NCI-H446 treated with DMSO at 0.1 percent for 48 hours (cell line): ENCODE measurements around the gene CHRDL1.

Experiments
- DNase-seq: peaks from one replicate; lab custom pipeline; 2025; lab: John Stamatoyannopoulos, UW

Gene CHRDL1

DNA sequence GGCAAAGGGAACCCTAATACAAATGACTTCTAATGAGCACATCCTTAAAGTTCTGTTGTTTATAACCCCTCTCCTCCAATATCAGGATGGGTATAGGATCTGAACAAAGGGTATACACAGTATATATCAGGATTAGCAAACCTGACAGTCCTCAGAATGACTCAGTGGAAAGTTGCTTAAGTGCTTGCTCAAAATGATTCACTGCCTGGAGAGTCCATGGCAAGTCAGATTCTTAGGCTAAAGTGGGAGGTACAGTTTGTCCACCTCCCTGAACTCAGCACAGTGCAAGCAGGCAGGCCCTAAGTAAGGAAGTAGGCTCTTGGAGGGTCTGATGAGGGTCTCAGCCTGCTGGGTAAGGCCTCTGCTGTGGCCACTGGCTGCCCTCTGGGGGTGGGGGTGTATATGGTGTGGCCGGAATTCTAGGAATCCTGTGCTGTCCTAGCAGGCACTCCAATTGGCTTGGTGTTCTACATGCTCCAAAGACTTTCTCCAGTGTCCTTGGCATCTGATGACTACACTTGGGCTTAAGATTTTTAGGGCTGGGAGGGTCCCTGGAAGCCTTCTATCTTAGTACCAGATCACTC is 54.3 kb downstream of the CHRDL1 start:
- no peak for DNase-seq

- DNase-seq = no peak
These were observed 60.6 kb downstream of the CHRDL1 start for GRCh38 chrX:110734894-110735541.

GRCh38 chrX:110734271-110734670 is 61.3 kb downstream of the CHRDL1 start:
- no peak for DNase-seq

DNA sequence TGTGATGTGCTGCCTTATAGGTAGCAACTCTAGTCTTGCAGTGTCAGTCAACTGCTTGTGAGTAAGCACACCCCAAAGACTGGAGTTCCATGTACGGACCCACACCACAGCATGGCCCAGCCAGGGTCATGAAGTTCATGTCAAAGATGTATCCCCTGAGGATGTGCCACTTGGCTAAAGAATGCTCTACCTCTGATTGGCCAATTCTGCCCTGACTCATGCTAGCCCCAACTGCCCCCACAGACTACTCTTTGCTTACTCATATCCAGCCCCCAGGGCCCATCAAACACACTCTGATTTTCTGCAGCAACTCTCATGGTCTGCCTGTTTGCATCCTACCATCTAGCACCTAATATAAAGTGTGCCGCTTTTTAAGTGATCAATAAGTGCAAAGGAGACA is 62.5 kb downstream of the CHRDL1 start:
- no peak for DNase-seq

DNA sequence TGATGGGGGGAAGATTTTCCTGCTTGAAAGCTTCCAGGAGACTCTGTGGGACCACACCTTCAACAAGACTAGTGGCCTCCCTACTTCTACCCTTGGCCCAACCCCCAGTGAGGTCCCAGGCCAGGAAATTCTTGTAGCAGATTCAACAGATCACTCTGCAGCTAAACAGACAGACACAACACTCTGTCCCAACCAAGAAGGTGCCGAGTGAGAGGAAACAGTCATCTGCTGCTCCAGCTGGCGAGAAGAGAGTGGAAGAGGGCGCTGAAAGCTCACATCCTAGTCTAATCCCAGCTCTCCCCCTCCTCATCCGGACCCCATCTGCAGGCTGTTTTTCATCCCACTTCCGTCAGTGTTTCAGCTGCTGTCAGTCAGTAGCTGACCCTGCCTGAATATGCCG is 63.4 kb downstream of the CHRDL1 start:
- no peak for DNase-seq

DNA sequence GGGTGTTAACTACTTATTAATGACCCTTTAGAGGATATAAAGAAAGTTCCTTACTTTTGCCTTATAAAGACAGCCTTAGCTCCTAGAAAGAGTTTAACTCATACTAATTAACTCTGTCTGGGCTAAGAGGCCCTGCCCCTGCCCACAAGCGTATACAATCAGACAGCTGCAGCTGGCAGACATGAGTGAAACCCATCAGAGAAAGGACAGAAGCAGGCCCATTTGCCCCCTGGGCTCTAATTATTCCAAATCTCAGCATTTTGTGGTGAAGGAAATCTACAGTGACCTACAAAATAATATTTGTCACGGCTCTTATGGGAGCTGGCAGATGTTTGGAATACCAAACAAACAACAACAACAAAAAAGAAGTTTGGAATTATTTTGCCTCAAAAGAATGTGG is 71.8 kb downstream of the CHRDL1 start:
- DNase-seq = no peak

DNA sequence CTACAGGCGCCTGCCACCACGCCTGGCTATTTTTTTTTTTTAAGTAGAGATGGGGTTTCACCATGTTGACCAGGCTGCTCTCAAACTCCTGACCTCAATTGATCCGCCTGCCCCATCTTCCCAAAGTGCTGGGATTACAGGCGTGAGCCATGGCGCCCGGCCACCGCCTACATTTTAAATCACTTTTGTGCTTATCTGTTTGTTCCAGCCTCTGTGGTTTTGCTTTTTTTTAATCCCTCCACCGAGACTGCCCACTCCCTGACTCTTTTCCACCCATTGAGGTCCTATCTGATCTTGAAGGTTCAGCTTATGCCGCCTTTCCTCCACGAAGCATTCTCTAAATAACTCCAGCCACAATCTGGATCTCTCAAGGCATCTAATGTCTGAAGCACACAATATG is 73.5 kb downstream of the CHRDL1 start:
- no peak for DNase-seq

DNA sequence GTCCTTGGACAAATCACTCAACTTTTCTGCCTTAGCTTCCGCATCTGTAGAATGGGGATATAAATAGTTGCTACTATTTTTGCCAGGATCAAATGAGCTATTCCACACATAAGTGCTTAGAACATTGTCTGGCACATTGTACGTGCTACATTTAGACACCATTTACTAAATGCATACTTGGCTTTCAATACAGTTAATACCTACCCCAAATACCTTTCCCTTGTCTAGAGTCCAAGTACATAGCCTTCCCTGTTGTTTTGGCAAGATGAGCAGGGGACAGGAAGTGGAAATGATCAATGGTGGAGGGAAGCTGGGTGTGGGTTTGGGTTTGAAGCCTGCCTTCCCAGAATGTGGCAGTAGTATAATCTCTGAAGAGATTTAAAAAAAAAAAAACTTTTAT is 82.0 kb downstream of the CHRDL1 start:
- DNase-seq = no peak

- no peak for DNase-seq
These were observed 89.2 kb downstream of the CHRDL1 start for GRCh38 chrX:110706446-110706845.

- no peak for DNase-seq
These were observed 92.0 kb downstream of the CHRDL1 start for GRCh38 chrX:110703641-110704040.

DNA sequence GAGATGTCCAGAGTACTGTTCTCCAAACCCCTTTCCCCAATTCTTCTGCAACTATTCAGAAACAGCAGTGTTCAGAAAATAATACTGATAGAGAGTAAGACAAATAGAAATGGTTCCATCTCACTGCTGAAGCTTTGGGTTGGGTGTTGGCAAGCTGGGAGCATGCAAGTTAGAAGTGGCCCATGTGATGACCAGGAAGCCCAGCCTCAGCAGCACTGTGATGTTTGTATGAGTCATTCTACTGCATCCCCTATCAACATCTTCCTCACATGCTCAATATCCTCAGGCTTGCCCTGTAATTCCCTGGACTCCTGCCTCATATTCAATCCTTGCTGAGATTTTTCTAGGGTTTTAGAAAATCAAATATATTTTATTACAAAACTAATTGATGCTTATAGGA is 96.5 kb downstream of the CHRDL1 start:
- DNase-seq = no peak

- no peak for DNase-seq
These were observed 96.9 kb downstream of the CHRDL1 start for GRCh38 chrX:110698696-110699095.

- no peak for DNase-seq
These were observed 102.8 kb downstream of the CHRDL1 start for GRCh38 chrX:110692866-110693265.

- no peak for DNase-seq
These were observed 104.2 kb downstream of the CHRDL1 start for GRCh38 chrX:110691446-110691845.

- no peak for DNase-seq
These were observed 111.0 kb downstream of the CHRDL1 start for GRCh38 chrX:110684653-110685052.

DNA sequence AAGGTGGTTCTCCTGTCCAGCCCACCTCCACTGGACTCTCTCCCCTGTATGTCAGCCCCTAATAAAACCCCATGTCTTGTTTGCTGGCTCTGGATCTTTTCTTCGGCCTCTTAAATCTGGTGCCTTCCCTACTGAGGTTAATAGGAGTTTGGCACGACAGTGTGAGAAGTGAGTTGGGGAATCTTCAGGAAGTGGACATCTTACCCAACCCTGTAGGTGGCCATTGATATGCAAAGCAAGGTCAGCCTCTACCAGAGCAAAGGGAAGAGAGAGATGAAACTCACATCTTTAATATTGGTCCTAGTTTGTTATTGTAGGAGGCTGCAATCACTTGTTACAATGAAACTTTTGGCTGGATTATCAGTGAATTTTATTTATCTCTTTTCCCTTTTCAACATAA is 111.7 kb downstream of the CHRDL1 start:
- DNase-seq = no peak

DNA sequence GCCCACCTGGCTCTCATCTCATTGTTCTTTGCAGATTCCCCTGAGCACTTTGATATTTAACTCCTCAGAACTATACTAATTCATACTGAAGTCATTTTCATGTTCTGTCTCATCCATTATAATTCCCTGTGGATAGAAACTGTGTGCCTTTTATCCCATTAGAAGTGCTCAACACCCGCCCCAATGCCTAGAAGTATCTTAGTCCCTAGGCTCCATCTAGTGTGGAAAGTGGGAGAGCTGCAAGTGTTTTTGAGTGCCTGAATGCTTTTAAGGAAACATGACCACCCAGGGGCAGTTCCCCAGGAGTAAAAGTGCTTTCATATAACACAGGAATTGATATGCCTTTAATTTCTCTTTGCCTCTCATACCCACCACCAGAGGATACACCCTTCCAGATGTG is 117.0 kb downstream of the CHRDL1 start:
- no peak for DNase-seq

- DNase-seq = no peak
These were observed 119.7 kb downstream of the CHRDL1 start for GRCh38 chrX:110675886-110676285.

DNA sequence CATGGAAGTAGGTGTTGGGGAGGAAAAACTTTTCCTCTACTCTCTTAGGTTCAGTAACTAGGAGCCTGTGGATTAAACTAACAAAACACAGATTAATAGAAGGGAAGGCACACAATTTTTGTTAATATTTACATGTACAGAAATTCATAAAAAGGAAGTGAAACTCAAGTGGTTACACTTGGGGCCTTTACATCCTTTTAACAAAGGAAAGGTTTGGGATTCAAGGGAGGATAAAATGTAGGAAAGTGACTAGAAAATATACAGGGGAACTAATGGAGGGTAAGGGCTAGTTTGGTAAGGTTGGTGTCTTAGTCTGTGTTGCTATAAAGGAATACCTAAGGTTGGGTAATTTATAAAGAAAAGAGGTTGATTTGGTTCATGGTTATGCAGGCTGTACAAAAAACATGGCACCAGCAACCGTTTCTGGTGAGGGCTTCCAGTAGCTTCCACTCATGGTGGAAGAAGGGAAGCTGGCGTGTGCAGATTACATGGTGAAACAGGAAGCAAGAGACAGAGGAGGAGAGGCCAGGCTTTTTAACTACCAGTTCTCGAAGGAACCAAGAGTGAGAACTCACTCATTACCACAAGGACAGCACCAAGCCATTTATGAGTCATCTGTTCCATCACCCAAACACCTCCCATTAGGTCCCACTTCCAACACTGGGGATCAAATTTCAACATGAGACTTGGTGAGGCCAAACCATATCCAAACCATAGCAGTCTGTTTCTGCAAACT is 124.4 kb downstream of the CHRDL1 start:
- DNase-seq = no peak

GRCh38 chrX:110669572-110669971 is 126.0 kb downstream of the CHRDL1 start:
- no peak for DNase-seq

GRCh38 chrX:110667706-110668105 is 127.9 kb downstream of the CHRDL1 start:
- no peak for DNase-seq

DNA sequence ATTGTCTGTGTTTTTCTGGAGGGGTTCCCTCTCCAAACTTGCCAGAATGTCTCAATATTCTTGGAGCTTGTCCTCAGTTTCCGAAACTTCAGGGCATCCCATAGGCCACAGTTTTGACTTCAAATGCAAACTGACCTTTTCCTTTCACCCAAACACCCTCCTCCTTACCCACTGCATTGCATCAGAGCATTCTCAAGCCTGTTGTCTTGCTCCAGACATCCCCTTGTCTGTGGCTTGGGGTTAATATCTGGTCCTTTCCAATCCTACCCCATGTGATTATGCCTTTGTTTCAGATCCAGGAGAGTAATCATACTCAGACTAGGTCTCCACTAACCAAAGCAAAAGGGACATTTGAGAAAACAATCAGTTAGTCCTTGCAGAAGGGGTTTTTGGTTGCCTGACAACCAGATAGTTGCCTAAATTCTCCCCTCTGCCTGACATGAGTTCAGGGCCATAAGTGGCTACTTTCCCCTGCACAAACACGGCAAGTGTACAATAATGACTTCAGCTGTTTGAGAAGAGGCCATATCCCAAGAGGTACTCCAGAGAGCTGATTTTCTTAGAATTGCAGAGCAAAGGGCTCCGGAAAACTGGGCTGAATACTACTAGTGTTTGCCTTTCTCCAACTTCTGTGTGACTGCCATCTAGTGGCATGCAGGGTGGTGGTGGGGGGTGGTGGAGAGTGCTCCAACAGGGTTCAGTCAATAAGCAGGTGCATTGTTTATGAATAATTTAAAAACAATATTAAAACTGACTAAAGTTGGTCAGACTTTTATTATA is 130.2 kb downstream of the CHRDL1 start:
- no peak for DNase-seq

DNA sequence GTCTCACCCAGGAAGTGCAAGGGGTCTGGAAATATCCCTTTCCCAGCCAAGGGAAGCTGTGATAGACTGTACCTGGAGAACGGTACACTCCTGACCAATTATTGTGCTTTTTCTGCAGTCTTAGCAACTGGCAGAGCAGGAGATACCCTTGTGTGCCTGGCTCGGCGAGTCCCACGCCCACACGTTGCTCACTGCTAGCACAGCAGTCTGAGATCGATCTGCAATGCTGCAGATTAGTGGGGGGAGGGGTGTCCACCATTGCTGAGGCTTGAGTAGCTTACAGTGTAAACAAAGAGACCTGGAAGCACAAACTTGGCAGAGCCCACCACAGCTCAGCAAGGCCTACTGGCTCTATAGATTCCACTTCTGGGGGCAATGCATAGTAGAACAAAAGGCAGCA is 138.5 kb downstream of the CHRDL1 start:
- no peak for DNase-seq
